B cell (primary cell): ENCODE data around the gene STOML1. TPM values are rescaled to one million over a fixed set of nuclear protein-coding genes. Genes with fewer than 3 reads are reported as not detected.
"Not testable (repeated sequence)": the region's sequence is repeated elsewhere in the genome, so short reads cannot be mapped to it uniquely, and the experiment has no call there.

Source experiments
- ATAC-seq: fragments of 200-7000 bp; cut with Tn5 transposase; one replicate; pipeline ENCODE4 v1.10.0; 2021; ENCODE audit warnings: low read depth, mild to moderate bottlenecking, moderate number of reproducible peaks, moderate library complexity
- CTCF ChIA-PET: fragments of 350-600 bp; sonication (Branson Sonifier 250); formaldehyde crosslinking; loops from one replicate; lab custom pipeline; 2021; ENCODE audit warnings: antibody characterized with exemption, inconsistent platforms; lab: Charles Lee
- POLR2A ChIA-PET: fragments of 350-600 bp; sonication (Branson Sonifier 250); formaldehyde crosslinking; loops from one replicate; lab custom pipeline; 2021; ENCODE audit warnings: antibody characterized with exemption; lab: Charles Lee
- DNase-seq: peaks from one replicate; pipeline ENCODE4 v3.0.0; 2013
- H2AFZ ChIP-seq: 2 replicates; pipeline ENCODE4 v1.6.1; 2012; ENCODE audit warnings: mild to moderate bottlenecking, low read depth, low read length; ENCODE audit not compliant: insufficient read depth, poor library complexity, severe bottlenecking
- H3K27ac ChIP-seq, 2 donors: 1 replicate in 1 of 2; 2 replicates in 1 of 2; pipeline ENCODE4 v1.5.1; 2012 to 2013; ENCODE audit warnings: low read length in 2 of 2, mild to moderate bottlenecking in 2 of 2, moderate library complexity in 1 of 2
- H3K27me3 ChIP-seq, 4 experiments: fragments of 200-600 bp in 1 of 4; sonication (generic) in 1 of 4; replicated peaks in 1 of 4; 1 replicate in 2 of 4; 2 replicates in 2 of 4; pipeline versions ENCODE4 v1.6.1 to v1.7.0; 2013 to 2016; ENCODE audit warnings: low read length in 3 of 4, mild to moderate bottlenecking in 2 of 4, mixed read lengths in 1 of 4, moderate library complexity in 1 of 4; ENCODE audit not compliant: insufficient read depth in 4 of 4, control insufficient read depth in 3 of 4; ENCODE audit errors: control extremely low read depth in 1 of 4
- H3K36me3 ChIP-seq, 2 experiments: replicated peaks in 1 of 2; 1 replicate in 1 of 2; 2 replicates in 1 of 2; pipeline versions ENCODE4 v1.6.1 to v1.7.1; 2013; ENCODE audit warnings: low read length in 1 of 2; ENCODE audit not compliant: insufficient read depth in 2 of 2, control insufficient read depth in 1 of 2; ENCODE audit errors: control extremely low read depth in 1 of 2, extremely low read depth in 1 of 2
- H3K4me1 ChIP-seq, 2 donors: fragments of 200-600 bp in 1 of 2; sonication (generic) in 1 of 2; 1 replicate in 1 of 2; 2 replicates in 1 of 2; pipeline versions ENCODE4 v1.5.1 to v1.6.1; 2013 to 2017; ENCODE audit warnings: low read length in 2 of 2; ENCODE audit not compliant: control insufficient read depth in 2 of 2, insufficient read depth in 2 of 2
- H3K4me2 ChIP-seq: replicated peaks from 2 replicates; pipeline ENCODE3; 2012; ENCODE audit warnings: mild to moderate bottlenecking, low read depth, low read length; ENCODE audit not compliant: poor library complexity, severe bottlenecking
- H3K4me3 ChIP-seq, 5 experiments: fragments of 200-600 bp in 1 of 5; sonication (generic) in 1 of 5; 1 replicate in 3 of 5; 2 replicates in 2 of 5; pipeline versions ENCODE4 v1.5.1 to v1.7.0; 2011 to 2016; ENCODE audit warnings: low read length in 4 of 5, mild to moderate bottlenecking in 4 of 5, low read depth in 2 of 5, control low read depth in 1 of 5, moderate library complexity in 1 of 5; ENCODE audit not compliant: insufficient read depth in 1 of 5; ENCODE audit errors: control extremely low read depth in 1 of 5, extremely low read depth in 1 of 5
- H3K79me2 ChIP-seq: fragments of 200-600 bp; sonication (generic); one replicate; pipeline ENCODE4 v1.6.0; 2016; ENCODE audit warnings: low read length; ENCODE audit not compliant: control insufficient read depth, insufficient read depth
- H3K9ac ChIP-seq: fragments of 200-600 bp; sonication (generic); 2 replicates; pipeline ENCODE4 v1.6.1; 2017; ENCODE audit warnings: mild to moderate bottlenecking, low read length, moderate library complexity
- H3K9me3 ChIP-seq, 3 donors: one replicate each; pipeline versions ENCODE4 v1.6.1 to v1.7.1; 2013; ENCODE audit warnings: low read length in 2 of 3; ENCODE audit not compliant: control insufficient read depth in 2 of 3, insufficient read depth in 1 of 3; ENCODE audit errors: control extremely low read depth in 1 of 3
- H4K20me1 ChIP-seq: 2 replicates; pipeline ENCODE4 v1.6.0; 2012; ENCODE audit warnings: mild to moderate bottlenecking, low read length; ENCODE audit not compliant: insufficient read depth, control insufficient read depth, poor library complexity, severe bottlenecking
- H3K27ac Mint-ChIP-seq: one replicate; pipeline ENCODE4 v1.8.0; 2021; ENCODE audit warnings: mixed read lengths
- H3K27me3 Mint-ChIP-seq: one replicate; pipeline ENCODE4 v1.8.0; 2021; ENCODE audit warnings: mixed read lengths
- H3K4me1 Mint-ChIP-seq: one replicate; pipeline ENCODE4 v1.8.0; 2021; ENCODE audit warnings: mixed read lengths
- H3K4me3 Mint-ChIP-seq: one replicate; pipeline ENCODE4 v1.8.0; 2021; ENCODE audit warnings: mixed read lengths
- H3K9me3 Mint-ChIP-seq: one replicate; pipeline ENCODE4 v1.8.0; 2022; ENCODE audit warnings: mixed read lengths; ENCODE audit not compliant: insufficient read depth
- CTCF ChIP-seq: fragments of 200-600 bp; IDR thresholded peaks from one replicate; pipeline ENCODE4 v1.8.0; 2022; ENCODE audit warnings: antibody characterized with exemption, mild to moderate bottlenecking
- EZH2 ChIP-seq: IDR thresholded peaks from 2 replicates; pipeline ENCODE4 v1.6.1; 2012; ENCODE audit warnings: borderline replicate concordance, low read depth, mild to moderate bottlenecking, moderate library complexity, low read length; ENCODE audit not compliant: insufficient read depth, poor library complexity, severe bottlenecking
- WGBS: methylation state at CpG from one replicate; pipeline ENCODE4 v1.1.5; 2013; ENCODE audit warnings: missing lambda C conversion rate; ENCODE audit not compliant: insufficient coverage; 5-methylcytosine and 5-hydroxymethylcytosine counted together
- intact Hi-C: fragments of 100-400 bp; cut with micrococcal nuclease; formaldehyde crosslinking; loops from one replicate; pipeline ENCODE4 v1.10.0; 2022
- polyA plus RNA-seq: library from polyadenylated mRNA; depleted of rRNA; stranded (reverse); fragments of >200 nt; gene quantifications from 2 replicates; pipeline ENCODE4 v1.2.3, GENCODE V29; 2012
- total RNA-seq, 2 donors: library from RNA; stranded (reverse); fragments of 120-200 nt in 1 of 2; gene quantifications; 1 replicate in 1 of 2; 2 replicates in 1 of 2; pipeline versions ENCODE4 v1.2.3 to v1.2.4, GENCODE V29; 2013 to 2022

Gene STOML1
- total and polyA plus RNA-seq, 2 donors (not counting 1 experiment from before 2014, with no cell fraction given) = 6.2 to 11.3 TPM

GRCh38 chr15:73973683-73974200 is 18.4 kb downstream of the STOML1 start:
- H3K4me3 Mint-ChIP-seq, H3K9me3 Mint-ChIP-seq, H3K4me3 ChIP-seq, H3K9ac ChIP-seq, H2AFZ ChIP-seq, H3K4me2 ChIP-seq, H3K9me3 ChIP-seq, H3K79me2 ChIP-seq, ATAC-seq, H3K36me3 ChIP-seq, H4K20me1 ChIP-seq, H3K27ac ChIP-seq, H3K27ac Mint-ChIP-seq: not testable (repeated sequence)
- DNase-seq = peak; percentile 16
- POLR2A ChIA-PET = interaction anchor here (1.3 kb wide), 1 partner anchor 10 kb away, joined by 3 read pairs; no protein-coding TSS in a partner anchor
- H3K27me3 ChIP-seq = peaks cover 0 to 20% (median 13%) of the 10 kb centered on the region in 4 experiments
- CTCF ChIA-PET = interaction anchor here (0.7 to 3.3 kb wide), 20 partner anchors 8 to 529 kb away, joined by 3 to 43 read pairs (median 9); partner anchors contain the start of genes PML and STOML1
- 97% methylated on average over 34 of the region's 39 CpGs for WGBS
- intact Hi-C loops = loop anchor here (1.0 to 5.0 kb wide), 4 partner anchors 19 to 161 kb away; partner anchors contain the start of gene STOML1
- Mint-ChIP-seq H3K27me3 (peaks cover 23% of the 10 kb centered on the region), H3K4me1 (peaks cover 20% of the 10 kb centered on the region)
- peaks cover 16 to 17% of the 10 kb centered on the region in 2 donors for H3K4me1 ChIP-seq

DNA sequence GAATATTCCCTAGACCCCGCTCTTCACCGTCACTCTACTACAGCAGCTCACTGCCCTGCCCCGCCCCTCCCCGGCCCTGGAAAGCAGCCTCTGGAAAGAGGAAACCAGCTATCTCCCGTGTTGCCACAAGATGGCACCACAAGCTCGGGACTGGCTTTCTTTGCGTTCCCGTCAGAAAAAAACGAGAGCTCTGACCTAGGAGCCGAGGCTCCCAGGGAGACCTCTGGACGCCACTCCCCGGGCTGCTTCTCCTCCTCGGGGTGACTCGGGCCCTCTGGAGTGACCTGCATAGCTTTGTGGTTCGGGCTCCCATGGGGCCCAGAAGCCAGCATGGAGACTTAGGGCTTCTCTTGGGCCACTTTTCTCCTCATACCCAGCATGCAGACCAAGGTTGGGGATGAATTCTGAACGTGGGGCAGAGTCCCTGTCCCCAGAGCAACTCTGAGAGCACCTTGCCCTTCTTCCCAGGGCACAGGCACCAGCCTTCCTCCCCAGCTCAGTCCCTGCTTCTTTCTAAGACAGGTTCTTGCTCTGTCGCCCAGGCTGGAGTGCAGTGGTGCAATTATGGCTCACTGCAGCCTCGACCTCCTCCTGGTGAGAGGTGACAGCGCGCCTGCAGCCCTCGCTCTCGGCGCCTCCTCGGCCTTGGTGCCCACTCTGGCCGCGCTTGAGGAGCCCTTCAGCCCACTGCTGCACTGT is 19.0 kb downstream of the STOML1 start:
- TF ChIP-seq CTCF (peak; percentile 82), EZH2 (no peak)
- peaks cover 0 to 5% (median 0%) of the 10 kb centered on the region in 3 donors for H3K9me3 ChIP-seq
- peak overlapping the region; percentile 45 for H3K9ac ChIP-seq
- peaks cover 20% of the 10 kb centered on the region for H3K4me1 Mint-ChIP-seq
- peak overlapping the region; percentile 83 for H3K4me2 ChIP-seq
- no peaks in the 10 kb centered on the region for H3K79me2 ChIP-seq
- peaks cover 0 to 20% (median 13%) of the 10 kb centered on the region in 4 experiments for H3K27me3 ChIP-seq
- peak; percentile 81 for ATAC-seq
- peaks cover 16 to 17% of the 10 kb centered on the region in 2 donors for H3K4me1 ChIP-seq
- ChIA-PET CTCF (interaction anchor here (0.6 to 3.3 kb wide), 38 partner anchors 9 to 803 kb away, joined by 3 to 43 read pairs (median 6); partner anchors contain the start of genes PML and STOML1), POLR2A (no interaction called here)
- intact Hi-C loops = loop anchor here (1.0 to 5.0 kb wide), 4 partner anchors 19 to 161 kb away; partner anchors contain the start of gene STOML1
- H3K4me3 Mint-ChIP-seq = peak overlapping the region; percentile 42
- WGBS = 32% methylated on average over 26 of the region's 26 CpGs
- H3K4me3 ChIP-seq = peak overlapping the region in 4 of 5 experiments; percentile 6 to 55 (median 26)
- H3K27ac Mint-ChIP-seq = no peak overlapping the region
- no peaks in the 10 kb centered on the region for H3K36me3 ChIP-seq
- H3K27ac ChIP-seq = no peak overlapping the region
- H3K9me3 Mint-ChIP-seq = no peaks in the 10 kb centered on the region
- peak; percentile 86 for DNase-seq
- H4K20me1 ChIP-seq = no peaks in the 10 kb centered on the region
- peak overlapping the region; percentile 70 for H2AFZ ChIP-seq
- peaks cover 23% of the 10 kb centered on the region for H3K27me3 Mint-ChIP-seq
